IMR-90 (cell line): ENCODE data around the gene MCMBP. TPM values are rescaled to one million over a fixed set of nuclear protein-coding genes. Genes with fewer than 3 reads are reported as not detected.

Source experiments
- ATAC-seq: fragments of 200-7000 bp; cut with Tn5 transposase; 2 replicates; pipeline ENCODE4 v1.9.1; 2020; ENCODE audit warnings: low read depth, mild to moderate bottlenecking, moderate library complexity
- BruUV-seq: library from RNA; stranded (reverse); fragments of 400-500 nt; replicated peaks from 2 replicates; lab custom pipeline; 2021; lab: Mats Ljungman, UMichigan
- CTCF ChIA-PET: fragments of 300-600 bp; formaldehyde crosslinking; extraction: SDS; loops from one replicate; lab custom pipeline; 2021; ENCODE audit warnings: antibody characterized with exemption; lab: Yijun Ruan, JAX
- POLR2A ChIA-PET: fragments of 300-600 bp; sonication (Branson Sonifier 250); formaldehyde crosslinking; loops from one replicate; lab custom pipeline; 2022; ENCODE audit warnings: antibody characterized with exemption; ENCODE audit not compliant: unreplicated experiment; lab: Charles Lee
- DNase-seq: peaks from one replicate; pipeline ENCODE4 v3.0.0; 2013
- H2AFZ ChIP-seq: replicated peaks from 2 replicates; pipeline ENCODE3; 2013; ENCODE audit warnings: low read length, mild to moderate bottlenecking; ENCODE audit not compliant: poor library complexity
- H2AK5ac ChIP-seq: 2 replicates; pipeline ENCODE4 v1.6.1; 2013; ENCODE audit warnings: low read depth, low read length, inconsistent platforms
- H2AK9ac ChIP-seq: replicated peaks from 2 replicates; pipeline ENCODE3; 2013; ENCODE audit warnings: mild to moderate bottlenecking, low read depth, low read length, moderate library complexity; ENCODE audit not compliant: poor library complexity
- H2BK120ac ChIP-seq: 2 replicates; pipeline ENCODE4 v1.6.1; 2013; ENCODE audit warnings: low read depth, low read length, inconsistent platforms
- H2BK15ac ChIP-seq: 3 replicates; pipeline ENCODE4 v1.6.1; 2013; ENCODE audit warnings: low read depth, low read length, inconsistent platforms
- H2BK20ac ChIP-seq: 2 replicates; pipeline ENCODE4 v1.6.1; 2013; ENCODE audit warnings: low read depth, mild to moderate bottlenecking, inconsistent platforms, low read length, moderate library complexity
- H2BK5ac ChIP-seq: 2 replicates; pipeline ENCODE4 v1.6.1; 2013; ENCODE audit warnings: mild to moderate bottlenecking, low read depth, low read length, inconsistent platforms; ENCODE audit not compliant: poor library complexity, severe bottlenecking
- H3K14ac ChIP-seq: replicated peaks from 2 replicates; pipeline ENCODE4 v1.6.1; 2013; ENCODE audit warnings: low read depth, low read length, inconsistent platforms
- H3K18ac ChIP-seq: 2 replicates; pipeline ENCODE4 v1.6.1; 2013; ENCODE audit warnings: low read depth, low read length, control low read depth
- H3K23ac ChIP-seq: 2 replicates; pipeline ENCODE4 v1.6.1; 2013; ENCODE audit warnings: low read depth, low read length, inconsistent platforms
- H3K27ac ChIP-seq: 2 replicates; pipeline ENCODE4 v1.5.1; 2013; ENCODE audit warnings: mild to moderate bottlenecking, control low read depth, low read length; ENCODE audit not compliant: insufficient read depth
- H3K27me3 ChIP-seq: 2 replicates; pipeline ENCODE4 v1.6.1; 2013; ENCODE audit warnings: low read length; ENCODE audit not compliant: control insufficient read depth, insufficient read depth
- H3K36me3 ChIP-seq: 2 replicates; pipeline ENCODE4 v1.6.1; 2013; ENCODE audit warnings: low read length, mixed read lengths; ENCODE audit not compliant: control insufficient read depth, insufficient read depth
- H3K4ac ChIP-seq: 2 replicates; pipeline ENCODE4 v1.6.1; 2013; ENCODE audit warnings: low read depth, low read length, inconsistent platforms
- H3K4me1 ChIP-seq: 2 replicates; pipeline ENCODE4 v1.6.1; 2013; ENCODE audit warnings: low read length, mixed read lengths; ENCODE audit not compliant: control insufficient read depth, insufficient read depth
- H3K4me2 ChIP-seq: 2 replicates; pipeline ENCODE4 v1.6.1; 2013; ENCODE audit warnings: low read depth, mild to moderate bottlenecking, control low read depth, low read length, moderate library complexity
- H3K4me3 ChIP-seq: 2 replicates; pipeline ENCODE4 v1.5.1; 2013; ENCODE audit warnings: low read depth, mild to moderate bottlenecking, control low read depth, low read length, moderate library complexity; ENCODE audit not compliant: insufficient read depth
- H3K56ac ChIP-seq: 2 replicates; pipeline ENCODE4 v1.6.1; 2013; ENCODE audit warnings: low read length, inconsistent platforms; ENCODE audit not compliant: insufficient read depth; ENCODE audit errors: extremely low read depth
- H3K79me1 ChIP-seq, 2 experiments: 2 replicates each; pipeline ENCODE4 v1.6.1; 2013; ENCODE audit warnings: low read length in 2 of 2, inconsistent platforms in 1 of 2, low read depth in 1 of 2
- H3K9ac ChIP-seq: 2 replicates; pipeline ENCODE4 v1.6.1; 2013; ENCODE audit warnings: low read depth, low read length, control low read depth
- H3K9me1 ChIP-seq: 2 replicates; pipeline ENCODE4 v1.6.1; 2013; ENCODE audit warnings: low read length, inconsistent platforms; ENCODE audit not compliant: insufficient read depth
- H3K9me3 ChIP-seq: 2 replicates; pipeline ENCODE4 v1.6.1; 2013; ENCODE audit warnings: low read length; ENCODE audit not compliant: control insufficient read depth, insufficient read depth
- H4K20me1 ChIP-seq: 2 replicates; pipeline ENCODE4 v1.6.1; 2013; ENCODE audit warnings: low read length, inconsistent platforms; ENCODE audit not compliant: insufficient read depth
- H4K5ac ChIP-seq: 2 replicates; pipeline ENCODE4 v1.6.1; 2013; ENCODE audit warnings: mild to moderate bottlenecking, low read depth, low read length, control low read depth
- H4K8ac ChIP-seq, 2 experiments: 2 replicates each; pipeline ENCODE4 v1.6.1; 2013; ENCODE audit warnings: low read depth in 2 of 2, low read length in 2 of 2, control low read depth in 1 of 2, inconsistent platforms in 1 of 2
- H4K91ac ChIP-seq: 2 replicates; pipeline ENCODE4 v1.6.1; 2013; ENCODE audit warnings: low read depth, low read length, inconsistent platforms; ENCODE audit not compliant: insufficient read depth
- RCOR1 ChIP-seq: IDR thresholded peaks from 2 replicates; pipeline ENCODE4 v1.6.1; 2012; ENCODE audit warnings: mild to moderate bottlenecking, low read length, improper control_type of control experiment; ENCODE audit not compliant: insufficient replicate concordance
- WGBS, 2 experiments: methylation state at CpG; one replicate each; pipeline versions ENCODE4 v1.1.5 to v1.1.7; 2013; ENCODE audit warnings: missing lambda C conversion rate in 2 of 2; ENCODE audit not compliant: insufficient read length in 1 of 2; ENCODE audit errors: extremely low coverage in 2 of 2; 5-methylcytosine and 5-hydroxymethylcytosine counted together
- dilution Hi-C: fragments of 300-500 bp; cut with HindIII; formaldehyde crosslinking; loops from one replicate; pipeline ENCODE4 v1.14.3; 2018; ENCODE audit warnings: low sequenced_read_pairs; ENCODE audit not compliant: unreplicated experiment
- in situ Hi-C: fragments of 300-500 bp; cut with MboI; formaldehyde crosslinking; loops from 3 replicates; pipeline ENCODE4 v1.14.3; 2019; ENCODE audit warnings: low sequenced_read_pairs, inconsistent platforms, mixed read lengths
- intact Hi-C: fragments of 100-400 bp; cut with micrococcal nuclease; formaldehyde crosslinking; loops from 2 replicates; pipeline ENCODE4 v1.10.0; 2022
- polyA plus RNA-seq, 3 experiments: library from polyadenylated mRNA; depleted of rRNA; stranded (reverse); fragments of >200 nt; gene quantifications; 2 replicates each; pipeline ENCODE4 v1.2.3, GENCODE V29; 2012; ENCODE audit warnings: low replicate concordance in 1 of 3
- total RNA-seq: library from RNA; depleted of rRNA; stranded (reverse); fragments of >200 nt; gene quantifications from 2 replicates; pipeline ENCODE4 v1.2.3, GENCODE V29; 2012

MCMBP gene
- total and polyA plus RNA-seq, 2 of the 4 experiments (the other 2 are of a cell fraction), result 39.0 to 59.9 TPM

GRCh38 chr10:119811122-119811521 lies 61.5 kb downstream of the MCMBP start:
- Histone ChIP-seq H3K9me3 (no peaks in the 10 kb centered on the region), H3K4me2 (no peak overlapping the region), H3K9ac (no peak overlapping the region), H3K79me1 (no peaks in the 10 kb centered on the region), H3K9me1 (peaks cover 6% of the 10 kb centered on the region; the same call in 1 of the 2 replicates), H3K23ac (no peak overlapping the region), H3K18ac (no peak overlapping the region), H3K27ac (no peak overlapping the region), H2AFZ (no peak overlapping the region), H3K27me3 (no peaks in the 10 kb centered on the region), H3K4me3 (no peak overlapping the region), H4K20me1 (no peaks in the 10 kb centered on the region), H3K14ac (no peak overlapping the region), H3K36me3 (peaks cover 3% of the 10 kb centered on the region), H3K4ac (no peak overlapping the region), H4K91ac (no peak overlapping the region), H2AK5ac (no peak overlapping the region), H2BK15ac (no peak overlapping the region), H3K56ac (no peak overlapping the region), H2BK20ac (no peak overlapping the region), H4K5ac (no peak overlapping the region), H2BK120ac (no peak overlapping the region), H3K4me1 (no peaks in the 10 kb centered on the region), H2AK9ac (no peak overlapping the region), H4K8ac (no peak overlapping the region), H2BK5ac (no peak overlapping the region)
- TF ChIP-seq RCOR1, result no peak
- ChIA-PET POLR2A (no interaction called here), CTCF (no interaction called here)
- intact Hi-C loops, result loop anchor here (5.0 kb wide), 1 partner anchor 49 kb away; no protein-coding TSS in a partner anchor
- no CpG with 5 or more reads among the region's 4 CpGs for WGBS, 2 experiments
- BruUV-seq, result no TSS peak
- in situ Hi-C loops, result no loop called here
- dilution Hi-C loops, result no loop called here
- no peak for DNase-seq
- no peak for ATAC-seq
